GM12801 (cell line): Measurements from ENCODE around the gene TAT.

Experiments used
- CTCF ChIP-seq: IDR thresholded peaks from one replicate; pipeline ENCODE4 v1.5.1; 2011; ENCODE audit warnings: control low read depth; ENCODE audit not compliant: insufficient read length; ENCODE audit errors: extremely low read depth

Gene TAT

GRCh38 chr16:71576971-71577370, at the start of gene TAT:
TAT (minus strand) TSS chr16:71577092; CDS start chr16:71576415, 677 bp downstream.
- no peak for TF ChIP-seq CTCF

GRCh38 chr16:71626018-71626857, 49.3 kb upstream of the TAT start, which contains the start of gene MARVELD3:
MARVELD3 (plus strand) TSS chr16:71626184; CDS start chr16:71626230, 46 bp downstream.
- no peak for TF ChIP-seq CTCF

- TF ChIP-seq CTCF: no peak
Measured at GRCh38 chr16:71625113-71625850, 48.4 kb upstream of the TAT start.

DNA sequence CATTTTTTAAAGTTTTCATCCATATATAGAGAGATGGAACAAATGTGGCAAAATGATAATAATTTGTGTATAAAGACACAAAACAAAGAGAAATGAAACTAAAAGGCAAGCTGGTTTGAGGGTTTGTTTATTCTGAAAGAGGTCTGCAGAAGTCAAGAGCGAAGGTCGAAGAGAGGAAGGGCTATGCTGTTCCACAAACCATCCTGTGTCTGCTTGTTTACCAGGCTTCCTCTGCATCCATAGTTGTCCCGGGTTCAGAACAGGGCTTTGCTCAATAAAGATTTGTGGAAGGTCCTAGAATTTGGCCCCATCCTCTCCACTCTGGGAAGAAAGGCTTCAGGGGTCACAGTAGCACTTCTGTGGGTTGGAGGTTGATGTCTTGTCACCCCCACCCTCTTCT, 46.7 kb upstream of the TAT start:
- no peak for TF ChIP-seq CTCF

GRCh38 chr16:71622088-71622487, 45.2 kb upstream of the TAT start:
- no peak for TF ChIP-seq CTCF

- TF ChIP-seq CTCF: no peak
Measured at GRCh38 chr16:71618429-71618828, 41.5 kb upstream of the TAT start.

DNA sequence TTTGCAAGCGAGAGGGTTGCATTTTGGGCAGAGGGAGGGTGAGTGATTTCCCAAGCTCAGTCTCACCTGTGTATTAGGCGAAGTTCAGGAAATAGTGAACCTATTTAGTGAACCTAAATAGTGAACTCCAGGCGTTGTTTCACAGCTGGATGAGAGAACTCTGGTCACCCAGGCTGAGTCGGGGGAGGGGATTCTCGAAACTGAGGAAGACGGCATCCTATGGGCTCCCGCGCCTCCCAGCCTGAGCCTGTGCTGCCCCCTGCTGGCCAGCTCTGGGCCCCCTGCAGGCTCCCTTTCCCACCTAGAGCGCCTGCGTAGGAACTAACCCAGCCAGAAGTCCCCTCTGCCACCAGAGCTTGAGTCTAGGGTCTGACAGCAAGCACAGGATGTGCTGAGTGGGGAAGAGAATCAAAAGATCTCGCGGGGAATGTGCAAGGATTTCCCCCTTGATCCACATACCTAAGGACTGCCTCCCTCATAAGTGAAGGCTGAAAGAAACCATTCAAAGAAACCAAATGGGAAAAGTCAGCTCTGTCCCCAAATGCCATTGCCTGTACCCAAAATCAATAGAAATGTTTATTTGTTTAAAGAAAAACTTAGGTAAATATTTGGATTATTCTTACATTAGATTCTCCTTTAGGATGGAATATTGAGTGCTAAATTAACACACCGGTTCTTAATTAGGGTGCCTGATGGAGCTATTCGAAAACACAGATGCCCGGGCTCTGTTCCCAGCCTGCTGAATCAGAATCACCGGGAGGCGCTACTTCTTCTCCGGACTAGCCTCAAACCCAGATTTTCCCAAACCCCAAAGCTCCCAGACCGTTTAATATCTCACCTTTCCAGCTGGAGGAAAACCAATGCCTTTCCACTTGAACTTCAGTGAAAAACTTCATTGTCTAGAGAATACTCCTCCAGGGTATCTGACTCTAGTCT, 34.3 kb upstream of the TAT start:
- peak; percentile 29 for TF ChIP-seq CTCF
